Breast epithelium (tissue), 4 donors: Measurements from ENCODE around the gene PER3. TPM values are rescaled to one million over a fixed set of nuclear protein-coding genes. Genes with fewer than 3 reads are reported as not detected.

Experiments
- DNase-seq, 2 donors: peaks; one replicate each; pipeline ENCODE4 v3.0.0-alpha.2; 2019; ENCODE audit warnings: low spot score in 2 of 2
- H3K27ac ChIP-seq, 2 donors: fragments of 200-600 bp; sonication (generic) in 1 of 2; one replicate each; pipeline ENCODE4 v1.5.1; 2016 to 2019; ENCODE audit warnings: mild to moderate bottlenecking in 1 of 2
- H3K27me3 ChIP-seq, 2 donors: fragments of 200-600 bp; sonication (generic) in 1 of 2; one replicate each; pipeline versions ENCODE4 v1.5.1 to v1.6.0; 2017 to 2019; ENCODE audit warnings: control low read depth in 1 of 2, mild to moderate bottlenecking in 1 of 2
- H3K36me3 ChIP-seq: fragments of 200-600 bp; one replicate; pipeline ENCODE4 v1.5.1; 2019
- H3K4me1 ChIP-seq, 2 donors: fragments of 200-600 bp; sonication (generic); one replicate each; pipeline ENCODE4 v1.5.1; 2016 to 2019; ENCODE audit warnings: control low read depth in 1 of 2
- H3K4me3 ChIP-seq, 3 donors: fragments of 200-600 bp; sonication (generic); 1 replicate in 2 of 3; 2 replicates in 1 of 3; pipeline ENCODE4 v1.5.1; 2016 to 2019; ENCODE audit warnings: mild to moderate bottlenecking in 3 of 3, moderate library complexity in 2 of 3
- H3K9me3 ChIP-seq, 2 donors: fragments of 200-600 bp; sonication (generic) in 1 of 2; one replicate each; pipeline ENCODE4 v1.5.1; 2016 to 2019; ENCODE audit warnings: control low read depth in 1 of 2
- CTCF ChIP-seq, 3 donors: fragments of 450-650 bp; IDR thresholded peaks; one replicate each; pipeline ENCODE4 v1.5.1; 2016 to 2017; ENCODE audit warnings: antibody characterized with exemption in 3 of 3, mild to moderate bottlenecking in 3 of 3, moderate library complexity in 3 of 3
- POLR2A ChIP-seq: fragments of 450-650 bp; IDR thresholded peaks from one replicate; pipeline ENCODE4 v1.6.1; 2016; ENCODE audit warnings: antibody characterized with exemption, mild to moderate bottlenecking, moderate library complexity
- POLR2AphosphoS5 ChIP-seq, 3 donors: sonication (generic); formaldehyde crosslinking; IDR thresholded peaks; one replicate each; pipeline ENCODE4 v1.6.1; 2017; ENCODE audit warnings: antibody characterized with exemption in 3 of 3
- intact Hi-C: fragments of 100-400 bp; cut with DNase I; formaldehyde crosslinking; loops from one replicate; pipeline ENCODE4 v1.15.1; 2023; ENCODE audit warnings: low total_unique reads
- total RNA-seq, 3 donors: library from RNA; depleted of rRNA; stranded (reverse); fragments of >200 nt; gene quantifications; one replicate each; pipeline ENCODE4 v1.1.0, GENCODE V29; 2016

PER3 gene
- total RNA-seq, 3 donors from 2014 or later = 15.4 to 22.9 (median 16.0) TPM

- DNase-seq = no peak
- intact Hi-C loops = no loop called here
- Histone ChIP-seq H3K27ac (no peak overlapping the region), H3K4me1 (no peaks in the 10 kb centered on the region), H3K27me3 (no peaks in the 10 kb centered on the region), H3K4me3 (no peak overlapping the region), H3K9me3 (no peaks in the 10 kb centered on the region), H3K36me3 (peaks cover 6% of the 10 kb centered on the region)
- no peak for TF ChIP-seq POLR2A
- TF ChIP-seq CTCF (IDR thresholded peaks at IDR 0.05) = no peak
- no peak for TF ChIP-seq POLR2AphosphoS5 (IDR thresholded peaks at IDR 0.05)
Observed at GRCh38 chr1:7847599-7847998, 63.5 kb downstream of the PER3 start.

- H3K9me3 ChIP-seq = no peaks in the 10 kb centered on the region
- H3K4me1 ChIP-seq = no peaks in the 10 kb centered on the region
- no peak overlapping the region for H3K27ac ChIP-seq
- intact Hi-C loops = no loop called here
- H3K36me3 ChIP-seq = no peaks in the 10 kb centered on the region
- TF ChIP-seq POLR2A (no peak), POLR2AphosphoS5 (IDR thresholded peaks at IDR 0.05) (no peak), CTCF (IDR thresholded peaks at IDR 0.05) (no peak)
- H3K27me3 ChIP-seq = no peaks in the 10 kb centered on the region
- H3K4me3 ChIP-seq = no peak overlapping the region
- no peak for DNase-seq
Observed at GRCh38 chr1:7850786-7851185, 66.7 kb downstream of the PER3 start.

DNA sequence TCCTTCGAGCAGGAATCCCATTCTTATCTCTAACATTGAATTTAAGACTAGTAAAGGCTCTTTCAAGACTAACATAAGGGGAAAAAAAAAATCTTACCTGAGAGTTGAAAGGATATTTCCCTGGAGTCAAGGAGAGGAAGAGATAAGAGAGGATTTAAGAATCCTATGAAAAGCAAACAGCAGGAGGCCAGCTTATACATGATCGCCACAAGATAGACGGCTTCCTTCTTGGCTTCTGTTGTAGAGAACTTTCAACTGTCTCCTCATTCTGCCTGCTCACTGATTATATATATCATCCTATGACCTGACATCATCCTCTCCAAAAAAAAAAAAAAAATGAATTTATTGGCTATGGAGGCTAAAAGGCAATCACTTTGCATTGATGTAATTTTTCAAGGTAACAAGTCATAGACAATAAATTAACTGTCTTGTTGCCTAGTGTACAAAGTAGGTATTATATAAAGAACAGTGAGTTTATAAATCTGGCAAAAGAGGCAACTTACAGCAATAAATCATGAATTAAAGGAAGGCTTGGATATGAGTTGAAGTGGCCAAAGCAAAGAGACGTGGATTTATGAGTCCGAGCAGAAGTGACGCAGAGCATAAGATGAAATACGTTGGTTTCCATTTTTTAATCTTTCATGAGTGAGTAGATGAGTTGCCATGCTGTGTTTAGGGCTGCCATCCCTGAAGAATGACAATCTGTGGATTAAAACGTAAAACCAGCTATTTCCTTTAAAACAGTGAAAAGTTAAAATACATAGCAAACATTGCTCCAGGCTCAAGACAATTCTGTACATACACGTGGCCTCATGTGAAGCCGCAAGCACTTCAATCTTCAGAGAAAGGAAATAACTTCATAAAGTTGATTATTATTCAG is 69.0 kb downstream of the PER3 start, which contains the start of gene UTS2:
Gene UTS2 (minus strand): TSS at position 262 of the 880 bp plus-strand sequence. CDS start 62 bp downstream, at position 200.
- H3K4me1 ChIP-seq = no peaks in the 10 kb centered on the region
- no peaks in the 10 kb centered on the region for H3K9me3 ChIP-seq
- intact Hi-C loops = no loop called here
- no peak within 1 kb of the TSS for H3K27ac ChIP-seq
- H3K4me3 ChIP-seq = no peak within 1 kb of the TSS
- no peak for DNase-seq
- no peak for TF ChIP-seq POLR2A
- TF ChIP-seq CTCF (IDR thresholded peaks at IDR 0.05) = no peak
- no peak for TF ChIP-seq POLR2AphosphoS5 (IDR thresholded peaks at IDR 0.05)
- no peaks in the 10 kb centered on the region for H3K27me3 ChIP-seq
- H3K36me3 ChIP-seq = no peaks in the 10 kb centered on the region

DNA sequence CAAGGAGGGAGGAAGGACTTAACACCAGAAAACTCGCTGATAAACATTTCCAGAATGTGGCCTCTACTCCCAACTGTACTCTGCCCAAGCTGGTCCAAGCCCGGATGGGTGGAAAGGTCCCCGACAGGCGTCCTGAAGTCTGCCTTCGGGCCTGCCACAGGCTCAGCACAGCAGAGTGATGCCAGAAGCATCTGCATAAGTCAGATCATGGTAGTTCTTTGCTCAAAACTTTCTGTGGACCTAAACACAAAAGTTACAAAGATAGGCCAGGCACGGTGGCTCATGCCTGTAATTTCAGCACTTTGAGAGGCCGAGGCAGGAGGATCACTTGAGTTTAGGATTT is 69.6 kb downstream of the PER3 start:
- H3K4me1 ChIP-seq = no peaks in the 10 kb centered on the region
- TF ChIP-seq POLR2AphosphoS5 (IDR thresholded peaks at IDR 0.05) = no peak
- TF ChIP-seq CTCF (IDR thresholded peaks at IDR 0.05) = no peak
- no peak for TF ChIP-seq POLR2A
- H3K27me3 ChIP-seq = no peaks in the 10 kb centered on the region
- intact Hi-C loops = no loop called here
- H3K27ac ChIP-seq = no peak overlapping the region
- no peaks in the 10 kb centered on the region for H3K36me3 ChIP-seq
- H3K9me3 ChIP-seq = no peaks in the 10 kb centered on the region
- no peak for DNase-seq
- no peak overlapping the region for H3K4me3 ChIP-seq

DNA sequence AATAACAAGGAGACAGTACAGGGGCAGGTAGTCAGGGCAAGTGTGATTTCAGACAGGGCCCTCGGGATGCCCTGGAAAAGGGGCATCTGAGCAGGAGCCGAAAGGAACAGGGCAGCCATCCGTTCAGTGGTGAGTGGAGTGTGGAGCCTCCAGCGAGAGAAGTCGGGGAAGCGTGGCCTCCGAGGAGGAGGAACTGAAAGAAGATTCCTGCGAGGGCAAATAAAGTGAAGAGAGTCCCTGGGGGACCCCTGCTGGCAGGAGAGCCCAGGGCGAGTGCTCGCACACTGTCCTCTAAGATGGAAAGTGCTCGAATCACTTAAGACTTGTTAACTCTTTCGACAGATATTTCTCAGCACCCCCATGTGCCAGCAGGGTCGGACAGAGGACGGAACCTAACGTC is 72.3 kb downstream of the PER3 start:
- no peak overlapping the region for H3K27ac ChIP-seq
- intact Hi-C loops = no loop called here
- TF ChIP-seq CTCF (IDR thresholded peaks at IDR 0.05) = no peak
- TF ChIP-seq POLR2A = no peak
- H3K4me1 ChIP-seq = no peaks in the 10 kb centered on the region
- no peaks in the 10 kb centered on the region for H3K36me3 ChIP-seq
- H3K4me3 ChIP-seq = no peak overlapping the region
- H3K9me3 ChIP-seq = no peaks in the 10 kb centered on the region
- DNase-seq = no peak
- no peaks in the 10 kb centered on the region for H3K27me3 ChIP-seq
